BJ (cell line): ENCODE measurements around the gene C19orf25. TPM values are rescaled to one million over a fixed set of nuclear protein-coding genes. Genes with fewer than 3 reads are reported as not detected.

Experiments
- CTCF ChIA-PET: fragments of 350-600 bp; formaldehyde crosslinking; extraction: SDS; loops from one replicate; lab custom pipeline; 2021; ENCODE audit warnings: antibody characterized with exemption, inconsistent platforms; lab: Yijun Ruan, JAX
- POLR2A ChIA-PET: fragments of 300-600 bp; sonication (Branson Sonifier 250); formaldehyde crosslinking; extraction: SDS; loops from one replicate; lab custom pipeline; 2021; ENCODE audit warnings: antibody characterized with exemption; lab: Charles Lee
- DNase-seq: peaks from one replicate; pipeline ENCODE4 v3.0.0-alpha.2; 2011; ENCODE audit warnings: low read depth
- H3K27me3 ChIP-seq: 2 replicates; pipeline ENCODE4 v1.6.0; 2011; ENCODE audit warnings: low read length; ENCODE audit not compliant: control insufficient read depth, insufficient read depth
- H3K36me3 ChIP-seq: 2 replicates; pipeline ENCODE4 v1.5.1; 2011; ENCODE audit warnings: low read length; ENCODE audit not compliant: control insufficient read depth, insufficient read depth
- H3K4me3 ChIP-seq: 2 replicates; pipeline ENCODE4 v1.5.1; 2011; ENCODE audit warnings: low read depth, mild to moderate bottlenecking, control low read depth, low read length
- CTCF ChIP-seq: IDR thresholded peaks from 2 replicates; pipeline ENCODE4 v1.5.1; 2011; ENCODE audit warnings: low read depth, mild to moderate bottlenecking, control low read depth, inconsistent platforms, low read length, moderate library complexity; ENCODE audit not compliant: insufficient read depth
- polyA plus RNA-seq: library from polyadenylated mRNA; depleted of rRNA; stranded (reverse); fragments of >200 nt; gene quantifications from 2 replicates; pipeline ENCODE4 v1.2.3, GENCODE V29; 2011

C19orf25 gene
- polyA plus RNA-seq, 1 experiment = 32.6 TPM

- CTCF ChIA-PET = no interaction called here
- H3K27me3 ChIP-seq = 0 out of 2 replicates have a peak, but pooled peaks cover 2% of the 10 kb centered on the region
- POLR2A ChIA-PET = no interaction called here
- no peak for DNase-seq
- H3K36me3 ChIP-seq = peaks cover 2% of the 10 kb centered on the region; the same call in 1 of the 2 replicates
- no peak for TF ChIP-seq CTCF
- H3K4me3 ChIP-seq = no peak overlapping the region; the same call in 1 of the 2 replicates
These were observed 29.5 kb upstream of the C19orf25 start for GRCh38 chr19:1508507-1508856.

GRCh38 chr19:1507763-1508506, 28.9 kb upstream of the C19orf25 start:
- Histone ChIP-seq H3K4me3 (peak overlapping the region; percentile 56), H3K27me3 (0 out of 2 replicates have a peak, but pooled peaks cover 7% of the 10 kb centered on the region), H3K36me3 (peaks cover 2% of the 10 kb centered on the region; the same call in 1 of the 2 replicates)
- CTCF ChIA-PET = no interaction called here
- POLR2A ChIA-PET = no interaction called here
- DNase-seq = peak; percentile 68
- TF ChIP-seq CTCF = no peak

GRCh38 chr19:1507192-1507660, 28.2 kb upstream of the C19orf25 start:
- CTCF ChIA-PET = no interaction called here
- 0 out of 2 replicates have a peak, but pooled peaks cover 8% of the 10 kb centered on the region for H3K27me3 ChIP-seq
- DNase-seq = no peak
- H3K36me3 ChIP-seq = peaks cover 2% of the 10 kb centered on the region; the same call in 1 of the 2 replicates
- POLR2A ChIA-PET = no interaction called here
- H3K4me3 ChIP-seq = peak overlapping the region; percentile 11; the same call in 1 of the 2 replicates
- TF ChIP-seq CTCF = no peak

GRCh38 chr19:1505991-1506881, 27.2 kb upstream of the C19orf25 start:
- TF ChIP-seq CTCF = no peak
- POLR2A ChIA-PET = no interaction called here
- DNase-seq = no peak
- 0 out of 2 replicates have a peak, but pooled peaks cover 8% of the 10 kb centered on the region for H3K27me3 ChIP-seq
- peaks cover 2% of the 10 kb centered on the region; the same call in 1 of the 2 replicates for H3K36me3 ChIP-seq
- H3K4me3 ChIP-seq = no peak overlapping the region
- CTCF ChIA-PET = interaction anchor here (1.0 to 1.3 kb wide), 2 partner anchors 16 to 40 kb away, joined by 3 to 4 read pairs; partner anchors contain the start of gene REEP6
